Hematopoietic multipotent progenitor cell (in vitro differentiated cells): ENCODE data around the gene EFCAB7. TPM values are rescaled to one million over a fixed set of nuclear protein-coding genes. Genes with fewer than 3 reads are reported as not detected.
"Not testable (repeated sequence)": the region's sequence is repeated elsewhere in the genome, so short reads cannot be mapped to it uniquely, and the experiment has no call there.

Experiments
- DNase-seq, 3 donors: peaks; one replicate each; pipeline ENCODE4 v3.0.0-alpha.2; 2011 to 2015; ENCODE audit warnings: low read depth in 2 of 3, low spot score in 2 of 3
- total RNA-seq: library from RNA; depleted of rRNA; stranded (reverse); fragments of >200 nt; gene quantifications from one replicate; pipeline ENCODE4 v1.2.3, GENCODE V29; 2012

Gene EFCAB7
- total RNA-seq, 1 donor = 3.0 TPM

GRCh38 chr1:63547621-63548294, 24.4 kb downstream of the EFCAB7 start:
- DNase-seq = no peak

DNA sequence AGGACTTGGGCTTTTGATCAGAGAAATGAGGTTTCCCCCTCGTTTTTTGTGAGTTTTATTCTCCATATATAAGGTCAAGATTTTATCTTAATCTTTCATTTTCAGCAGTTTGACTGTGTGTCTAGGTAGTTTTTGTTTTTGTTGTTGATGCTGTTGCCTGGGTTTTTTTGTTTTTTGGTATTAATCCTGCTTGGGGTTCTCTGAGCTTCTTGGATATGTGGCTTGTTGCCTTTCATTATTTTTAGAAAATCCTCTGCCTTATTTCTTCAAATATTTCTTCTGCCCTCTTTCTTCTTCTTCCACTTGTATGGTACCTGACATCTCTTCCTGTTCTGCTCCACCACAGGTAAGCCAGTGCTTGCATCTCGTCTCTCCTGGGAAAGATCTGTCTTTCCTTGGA, 25.0 kb downstream of the EFCAB7 start:
- DNase-seq = no peak

GRCh38 chr1:63548877-63549276, 25.6 kb downstream of the EFCAB7 start:
- no peak for DNase-seq

DNA sequence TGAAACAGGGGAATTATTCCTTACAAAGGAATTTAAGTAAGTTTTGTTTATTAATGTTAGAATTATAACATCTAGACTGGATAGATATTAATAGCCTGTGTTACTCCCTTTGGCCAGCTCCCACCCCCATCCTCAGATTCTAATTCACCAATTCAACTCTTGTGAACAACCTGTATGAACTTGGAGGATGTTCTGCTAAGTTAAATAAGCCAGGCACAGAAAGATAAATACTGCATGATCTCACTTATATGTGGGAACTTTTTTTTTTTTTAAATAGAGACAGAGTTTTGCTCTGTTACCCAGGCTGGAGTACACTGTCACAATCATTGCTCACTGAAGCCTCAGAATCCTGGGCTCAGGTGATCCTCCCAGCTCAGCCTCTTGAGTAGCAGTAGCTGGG, 32.2 kb downstream of the EFCAB7 start:
- DNase-seq = no peak

GRCh38 chr1:63557365-63557987, 34.2 kb downstream of the EFCAB7 start:
- peak in 2 of 3 donors; percentile 24 to 50 for DNase-seq

DNA sequence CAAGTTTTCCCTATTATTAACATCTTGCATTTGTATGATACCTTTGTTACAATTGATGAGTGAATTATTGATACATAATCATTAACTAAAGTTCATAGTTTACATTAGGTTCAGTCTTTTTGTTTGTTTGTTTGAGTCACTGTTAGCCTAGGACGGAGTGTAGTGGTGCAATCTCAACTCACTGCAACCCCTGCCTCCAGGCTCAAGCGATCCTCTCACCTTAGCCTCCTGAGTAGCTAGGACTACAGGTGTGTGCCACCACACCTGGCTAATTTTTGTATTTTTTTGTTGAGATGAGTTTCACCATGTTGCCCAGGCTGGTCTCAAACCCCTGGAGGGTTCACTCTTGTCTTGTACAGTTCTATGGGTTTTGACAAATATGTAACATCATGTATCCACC, 36.0 kb downstream of the EFCAB7 start:
- no peak for DNase-seq

GRCh38 chr1:63563745-63564144, 40.4 kb downstream of the EFCAB7 start:
- no peak for DNase-seq

DNA sequence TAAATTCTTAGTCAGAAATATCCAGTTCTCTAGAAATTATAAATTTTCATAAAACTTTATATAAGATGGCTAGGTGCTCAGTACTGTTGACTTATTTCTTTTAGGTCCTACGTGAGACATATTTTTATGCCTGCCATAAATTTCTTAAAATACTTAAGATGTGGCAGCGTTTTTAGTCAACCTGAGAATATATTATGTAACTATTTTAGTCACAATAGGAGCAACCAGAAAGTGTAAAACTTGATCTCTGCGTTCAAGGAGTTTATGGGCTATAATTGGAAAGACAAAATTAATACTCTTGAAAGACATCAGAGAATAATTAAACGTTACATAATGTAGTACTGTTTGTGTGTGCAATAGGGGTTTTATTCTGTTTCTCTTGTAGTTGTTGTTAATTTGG, 45.7 kb downstream of the EFCAB7 start:
- DNase-seq = no peak

DNA sequence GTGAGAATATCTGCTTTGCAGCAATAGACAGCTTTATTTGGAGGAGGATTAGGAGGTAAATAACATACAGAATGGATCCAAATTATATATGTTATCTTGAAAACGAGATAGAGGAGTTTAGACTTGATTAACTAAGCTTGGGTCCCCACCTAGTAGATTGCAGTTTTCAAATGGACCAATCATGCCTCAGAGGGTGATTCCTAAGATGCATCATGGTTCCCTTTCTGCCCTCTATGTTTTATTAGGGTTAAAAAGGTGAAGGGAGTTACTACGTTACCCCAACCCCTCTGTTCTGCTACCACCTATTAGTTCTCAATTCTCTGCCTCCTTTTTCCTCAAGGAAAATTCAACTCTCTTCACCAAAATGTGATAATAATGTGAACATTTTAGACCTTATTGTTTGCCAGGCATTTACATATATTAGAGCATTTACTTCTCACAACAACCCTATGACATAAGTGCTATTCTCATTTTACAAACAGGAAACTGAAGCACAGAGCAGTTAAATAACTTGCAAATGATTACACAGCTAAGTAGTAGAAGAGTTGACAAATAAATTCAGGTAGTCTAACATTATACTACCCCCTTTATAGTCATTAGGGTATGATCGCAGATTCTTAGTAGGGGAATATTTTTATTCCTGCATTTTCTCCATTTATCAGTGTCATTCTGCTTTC, 46.5 kb downstream of the EFCAB7 start:
- DNase-seq = no peak

DNA sequence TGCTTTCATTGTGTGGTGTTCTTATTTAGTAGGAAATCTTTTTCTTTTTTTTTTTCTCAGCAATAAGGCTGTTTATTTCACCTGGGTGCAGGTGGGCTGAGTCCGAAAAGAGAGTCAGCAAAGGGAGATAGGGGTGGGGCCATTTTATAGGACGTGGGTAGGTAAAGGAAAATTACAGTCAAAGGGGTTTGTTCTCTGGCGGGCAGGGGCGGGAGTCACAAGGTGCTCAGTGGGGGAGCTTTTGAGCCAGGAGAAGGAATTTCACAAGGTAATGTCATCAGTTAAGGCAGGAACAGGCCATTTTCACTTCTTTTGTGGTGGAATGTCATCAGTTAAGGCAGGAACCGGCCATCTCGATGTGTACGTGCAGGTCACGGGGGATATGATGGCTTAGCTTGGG, 49.4 kb downstream of the EFCAB7 start:
- DNase-seq = not testable (repeated sequence)

GRCh38 chr1:63574203-63574796, 51.0 kb downstream of the EFCAB7 start:
- DNase-seq = not testable (repeated sequence)

DNA sequence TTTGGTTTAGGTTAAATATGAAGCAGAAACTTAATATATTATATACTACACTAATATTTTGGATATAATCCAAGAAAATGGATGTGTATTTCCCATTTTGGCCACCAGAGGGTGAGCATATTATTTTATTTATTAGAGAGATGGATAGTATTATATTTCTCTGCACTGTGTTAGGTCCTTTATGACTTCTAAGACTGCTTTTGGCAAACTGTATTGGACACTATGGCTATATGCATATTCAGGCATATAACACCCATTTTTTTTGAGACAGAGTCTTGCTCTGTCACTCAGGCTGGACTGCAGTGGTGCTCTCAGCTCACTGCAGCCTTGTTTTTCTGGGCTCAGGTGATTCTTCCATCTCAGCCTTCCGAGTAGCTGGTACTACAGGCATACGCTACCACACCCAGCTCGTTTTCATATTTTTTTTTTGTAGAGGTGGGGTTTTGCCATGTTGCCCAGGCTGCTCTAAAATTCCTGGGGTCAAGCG, 52.1 kb downstream of the EFCAB7 start:
- DNase-seq = peak in 2 of 3 donors; percentile 17 to 68

GRCh38 chr1:63586326-63586725, 63.0 kb downstream of the EFCAB7 start:
- not testable (repeated sequence) for DNase-seq

DNA sequence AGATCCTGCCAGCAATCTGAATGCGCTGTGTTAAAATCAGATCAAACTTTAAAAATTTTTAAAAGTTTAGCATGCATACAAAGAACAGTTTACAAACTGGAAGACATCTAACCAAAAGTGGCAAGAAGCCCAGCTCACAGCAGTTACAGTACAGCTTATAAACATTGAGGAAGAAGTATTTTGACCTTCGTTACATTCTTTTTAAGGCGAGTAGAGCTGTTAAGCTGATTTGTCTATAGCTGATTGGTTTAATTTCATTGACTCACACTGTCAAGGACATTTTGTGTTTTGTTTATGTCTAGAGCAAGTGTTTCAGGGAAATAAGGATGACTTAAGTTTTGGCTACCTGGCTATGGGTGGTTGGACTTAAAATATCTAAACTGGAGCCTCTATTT, 66.8 kb downstream of the EFCAB7 start:
- no peak for DNase-seq

DNA sequence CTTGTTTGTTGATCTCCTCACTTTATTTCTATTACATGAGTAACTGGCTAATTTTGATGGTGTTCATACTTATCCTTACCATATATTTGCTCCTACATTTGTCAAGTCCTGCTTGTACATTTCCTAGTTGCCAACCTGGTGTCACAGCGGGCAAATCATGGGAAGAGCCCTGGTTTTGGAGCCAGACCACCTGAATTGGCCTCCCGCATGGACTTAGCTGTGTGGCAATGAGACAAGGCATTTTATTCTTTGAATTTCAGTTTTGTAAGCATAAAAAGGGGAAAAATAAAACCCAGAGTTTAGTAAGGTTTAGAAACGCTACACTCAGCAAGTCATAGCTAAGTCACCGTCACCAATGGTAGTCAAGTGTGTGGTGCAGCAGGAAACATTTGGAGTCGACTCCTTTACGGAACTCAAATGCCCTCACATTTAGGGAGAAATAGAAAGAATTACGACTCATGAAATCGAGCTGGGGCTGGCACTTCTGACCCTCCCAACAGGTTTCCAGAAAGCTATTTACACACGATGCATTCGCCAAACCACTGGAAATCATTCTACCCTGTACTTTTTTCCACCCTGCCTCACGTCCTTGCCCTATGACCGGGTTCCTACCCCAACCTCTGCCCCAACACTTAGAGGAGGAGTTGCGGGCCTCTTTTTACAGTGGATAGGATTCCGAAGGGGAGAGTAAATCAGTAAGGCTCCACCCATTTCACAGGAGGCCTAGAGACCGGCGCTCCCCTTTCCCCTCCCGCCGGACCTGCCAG, 69.4 kb downstream of the EFCAB7 start:
- peak in 1 of 3 donors; percentile 71 for DNase-seq

- peak in 2 of 3 donors; percentile 77 to 82 for DNase-seq
Observed at GRCh38 chr1:63593303-63593885, 70.1 kb downstream of the EFCAB7 start, which contains the start of gene PGM1. Gene PGM1, plus strand, starts transcription at chr1:63593411. Its CDS starts 78 bp downstream, at chr1:63593489.

DNA sequence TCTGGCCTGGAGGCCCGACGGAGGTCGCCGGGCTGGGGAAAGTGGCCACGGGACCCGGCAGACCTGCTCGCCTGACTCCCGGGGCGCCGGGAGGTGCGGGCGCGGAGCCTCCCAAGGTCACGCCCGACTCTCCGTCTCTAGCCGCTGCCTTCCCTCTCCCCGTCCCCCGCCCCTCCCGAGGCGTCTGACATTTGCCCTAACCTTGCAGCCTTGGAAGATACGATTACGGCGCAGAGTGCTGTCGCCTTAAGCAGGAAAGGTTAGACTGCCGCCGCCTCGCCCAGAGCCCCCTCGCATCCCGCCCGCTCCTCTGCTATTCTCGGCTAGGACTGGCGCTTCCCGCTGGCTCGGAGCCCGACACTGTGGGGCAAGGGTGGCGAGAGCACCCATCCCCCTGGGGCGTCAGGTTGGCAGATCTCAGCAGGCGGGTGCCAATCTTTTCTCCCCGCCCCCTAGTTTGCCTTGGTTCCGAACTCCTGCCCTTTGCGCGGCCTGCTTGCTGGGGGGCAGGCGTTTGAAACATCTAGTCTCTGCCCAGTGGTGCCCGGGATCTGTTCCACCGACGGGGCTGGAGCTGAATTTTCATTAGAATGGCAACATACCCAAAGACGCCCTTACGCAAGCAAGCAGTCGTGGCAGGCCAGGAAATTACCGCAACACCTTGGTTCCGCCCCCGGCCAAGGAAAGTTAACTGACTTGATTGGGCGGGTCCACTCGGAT, 70.7 kb downstream of the EFCAB7 start:
- peak; percentile 59 to 94 (median 76) for DNase-seq

DNA sequence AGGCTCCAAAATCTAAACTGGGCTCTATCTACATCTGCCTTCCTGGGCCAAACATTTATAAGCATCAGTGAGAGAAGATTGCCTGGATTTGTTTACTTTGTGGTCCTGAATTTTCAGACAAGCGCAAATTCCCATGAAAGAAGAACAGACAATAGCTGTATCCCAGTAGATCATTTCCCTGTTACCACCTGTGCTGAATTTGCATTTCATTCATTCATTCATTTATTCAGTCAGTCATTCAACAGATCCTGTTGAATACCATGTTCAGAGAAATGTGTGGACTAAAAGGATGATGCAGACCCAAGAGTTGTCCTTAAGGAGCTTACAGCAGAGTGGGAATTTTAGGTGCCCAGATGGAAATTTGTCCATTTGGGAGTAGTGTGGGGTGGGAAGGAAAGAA, 72.1 kb downstream of the EFCAB7 start:
- DNase-seq = no peak

- no peak for DNase-seq
Observed at GRCh38 chr1:63599799-63600198, 76.5 kb downstream of the EFCAB7 start.
